Thyroid gland (tissue), 4 donors: ENCODE data around the gene GTPBP6.

Source experiments
- CTCF ChIP-seq, 6 experiments: fragments of 200-600 bp in 3 of 6; fragments of 450-650 bp in 3 of 6; sonication (generic) in 3 of 6; IDR thresholded peaks; one replicate each; pipeline ENCODE4 v1.5.1; 2016 to 2019; ENCODE audit warnings: antibody characterized with exemption in 6 of 6, mild to moderate bottlenecking in 2 of 6, inconsistent platforms in 1 of 6, moderate library complexity in 1 of 6
- POLR2A ChIP-seq, 2 donors: fragments of 450-650 bp; IDR thresholded peaks; one replicate each; pipeline ENCODE4 v1.6.1; 2017; ENCODE audit warnings: antibody characterized with exemption in 2 of 2, mild to moderate bottlenecking in 2 of 2, moderate library complexity in 1 of 2

- TF ChIP-seq CTCF (IDR thresholded peaks at IDR 0.05) (no peak), POLR2A (IDR thresholded peaks at IDR 0.05) (no peak)
These were observed 34.2 kb upstream of the GTPBP6 start for GRCh38 chrX:352582-353314.
